NCI-H446 (cell line): ENCODE results near the gene ATOSB.

Experiments used
- DNase-seq, 2 experiments: peaks; one replicate each; lab custom pipeline; 2025; lab: John Stamatoyannopoulos, UW

Gene ATOSB

DNA sequence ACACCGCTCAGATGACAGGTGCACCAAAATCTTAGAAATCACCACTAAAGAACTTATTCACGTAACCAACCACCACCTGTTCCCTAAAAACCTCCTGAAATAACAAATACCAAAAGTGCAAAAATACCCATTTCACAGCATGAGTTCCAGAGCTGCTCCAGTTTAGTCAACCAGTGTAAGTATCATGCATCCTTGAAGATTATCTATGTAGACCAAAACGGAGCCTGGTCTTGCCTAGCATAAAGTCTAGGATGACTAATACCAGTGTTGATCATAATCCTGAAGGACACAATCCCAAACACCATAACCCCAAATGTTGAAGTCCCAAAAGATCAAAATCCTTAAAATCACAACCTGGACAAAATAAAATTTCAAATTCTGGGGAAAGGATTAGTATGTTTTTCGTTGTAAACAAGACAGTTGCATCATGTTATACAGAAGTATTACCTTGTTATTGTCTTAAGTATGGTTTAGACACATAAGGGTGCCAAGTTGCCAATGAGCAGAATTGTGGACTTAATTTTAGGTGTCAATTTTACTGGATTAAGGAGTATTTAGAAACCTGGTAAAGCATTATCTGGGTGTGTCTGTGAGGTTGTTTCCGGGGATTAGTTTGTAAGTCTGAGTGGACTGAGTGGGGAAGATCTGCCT is 61.4 kb downstream of the ATOSB start:
- no peak for DNase-seq
